HG03439 (cell line): ENCODE measurements around the gene GTF2H2C_2.
A peak's percentile ranks its signal among the peaks of the same experiment; 100 is the strongest.
"Not testable (repeated sequence)": the region's sequence is repeated elsewhere in the genome, so short reads cannot be mapped to it uniquely, and the experiment has no call there.

Experiments
- ATAC-seq: cut with Tn5 transposase; IDR thresholded peaks from one replicate; pipeline ENCODE4 v1.9.1; 2021; ENCODE audit warnings: mild to moderate bottlenecking, moderate library complexity; ENCODE audit not compliant: unreplicated experiment

GTF2H2C_2 gene

DNA sequence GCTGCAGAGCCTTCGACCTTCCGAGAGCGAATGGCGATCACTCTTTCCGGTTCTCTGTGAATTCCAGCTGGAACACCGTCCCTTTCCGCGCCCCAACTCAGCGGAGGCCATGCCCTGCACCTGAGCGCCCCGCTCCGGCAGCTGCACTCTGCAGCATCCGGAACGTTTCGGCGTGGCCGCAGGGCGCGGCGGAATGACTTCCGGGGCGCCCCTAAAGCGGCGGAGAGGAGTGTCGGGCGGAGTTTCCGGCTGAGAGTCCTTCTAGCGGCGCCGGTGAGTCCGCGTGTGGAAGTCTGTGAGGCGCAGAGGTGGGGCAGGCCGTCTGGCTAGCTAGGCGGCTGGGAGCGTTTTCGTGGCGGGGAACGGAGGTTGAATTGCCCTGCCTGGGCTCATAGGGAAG is at the start of gene GTF2H2C_2:
Gene GTF2H2C_2, plus strand, starts transcription at position 252 of the 400 bp plus-strand sequence.
- ATAC-seq = peak; percentile 96

DNA sequence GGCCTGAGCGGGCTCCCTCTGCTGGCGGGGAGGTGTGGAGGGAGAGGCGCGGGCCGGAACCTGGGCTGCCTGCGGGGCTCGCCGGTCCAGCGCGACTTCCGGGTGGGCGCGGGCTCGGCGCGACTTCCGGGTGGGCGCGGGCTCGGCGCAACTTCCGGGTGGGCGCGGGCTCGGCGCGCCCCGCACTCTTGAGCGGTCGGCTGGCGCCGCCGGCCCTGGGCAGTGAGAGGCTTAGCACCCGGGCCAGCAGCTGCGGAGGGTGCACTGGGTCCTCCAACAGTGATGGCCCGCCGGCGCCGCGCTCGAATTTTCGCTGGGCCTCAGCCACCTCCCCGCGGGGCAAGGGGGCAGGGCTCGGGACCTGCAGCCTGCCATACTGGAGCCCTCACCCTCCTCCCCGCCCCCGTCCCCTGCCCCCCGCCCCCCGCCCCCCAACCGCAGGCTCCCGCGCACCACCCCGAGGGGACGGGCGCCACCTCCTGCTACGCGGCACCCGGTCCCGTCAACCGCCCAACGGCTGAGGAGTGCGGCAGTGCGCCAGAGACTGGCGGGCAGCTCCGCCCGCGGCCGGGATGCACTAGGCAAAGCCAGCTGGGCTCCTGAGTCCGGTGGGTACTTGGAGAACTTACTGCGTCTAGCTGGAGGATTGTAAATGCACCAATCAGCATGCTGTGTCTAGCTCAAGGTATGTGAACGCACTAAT is 14.0 kb upstream of the GTF2H2C_2 start:
- ATAC-seq = peak; percentile 59

DNA sequence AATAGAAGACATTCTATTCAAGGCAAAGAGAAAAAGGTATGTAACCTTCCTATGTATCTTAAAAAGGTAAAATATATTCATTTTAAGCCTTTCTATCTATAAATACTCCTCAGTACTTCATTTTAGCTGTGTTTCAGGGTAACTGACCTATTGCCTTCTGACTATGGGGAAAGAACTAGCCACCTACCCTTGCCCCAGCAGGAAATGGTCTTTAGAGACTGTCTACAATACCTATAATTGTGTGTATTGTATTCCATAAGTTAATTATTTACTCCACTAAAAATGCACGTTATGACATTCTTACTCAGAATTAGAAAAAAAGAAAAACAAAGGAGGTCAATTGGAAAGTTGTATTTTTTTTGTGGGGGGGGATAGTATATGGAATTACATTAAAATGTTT is 6.2 kb downstream of the GTF2H2C_2 start:
- not testable (repeated sequence) for ATAC-seq

DNA sequence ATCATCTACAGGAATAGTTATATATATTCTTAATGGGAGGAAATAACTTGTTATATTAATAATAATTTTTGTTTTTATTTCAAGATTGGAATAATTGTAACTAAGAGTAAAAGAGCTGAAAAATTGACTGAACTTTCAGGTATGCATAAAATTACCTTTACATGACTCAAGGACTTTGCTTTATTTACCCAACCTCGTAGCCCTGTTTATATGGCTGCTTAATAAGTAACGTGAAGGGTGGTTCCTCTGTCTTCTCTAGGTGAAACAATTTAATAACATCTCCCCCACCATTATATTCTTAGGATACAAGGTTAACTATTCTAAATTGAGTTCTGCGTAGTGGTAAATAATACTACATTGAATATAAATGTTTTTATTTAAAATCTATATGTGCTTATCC is 8.0 kb downstream of the GTF2H2C_2 start:
- not testable (repeated sequence) for ATAC-seq

- not testable (repeated sequence) for ATAC-seq
These were observed 23.4 kb downstream of the GTF2H2C_2 start for GRCh38 chr5:70438518-70438917.

DNA sequence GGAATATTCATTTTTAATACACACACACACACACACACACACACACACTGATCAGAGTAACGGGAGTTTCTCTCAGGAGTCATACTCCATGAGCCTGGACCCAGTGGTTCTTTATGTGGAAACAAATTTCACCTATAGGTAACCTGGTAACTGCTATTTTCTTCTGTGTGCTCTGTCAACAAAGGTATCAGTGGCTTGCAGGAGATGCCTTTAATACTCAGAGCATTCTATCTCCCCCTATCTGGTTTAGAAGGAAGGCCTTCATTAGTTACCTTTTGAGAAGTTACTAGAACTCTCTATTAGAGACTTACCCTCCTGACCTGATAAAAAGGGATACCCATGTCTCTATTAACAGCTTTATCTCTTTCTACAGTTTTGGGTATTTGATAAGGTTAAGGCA is 34.4 kb downstream of the GTF2H2C_2 start:
- ATAC-seq = not testable (repeated sequence)

GRCh38 chr5:70451249-70451984 is 36.2 kb downstream of the GTF2H2C_2 start:
- ATAC-seq = not testable (repeated sequence)

GRCh38 chr5:70457093-70457492 is 41.9 kb downstream of the GTF2H2C_2 start:
- ATAC-seq = peak; percentile 90

DNA sequence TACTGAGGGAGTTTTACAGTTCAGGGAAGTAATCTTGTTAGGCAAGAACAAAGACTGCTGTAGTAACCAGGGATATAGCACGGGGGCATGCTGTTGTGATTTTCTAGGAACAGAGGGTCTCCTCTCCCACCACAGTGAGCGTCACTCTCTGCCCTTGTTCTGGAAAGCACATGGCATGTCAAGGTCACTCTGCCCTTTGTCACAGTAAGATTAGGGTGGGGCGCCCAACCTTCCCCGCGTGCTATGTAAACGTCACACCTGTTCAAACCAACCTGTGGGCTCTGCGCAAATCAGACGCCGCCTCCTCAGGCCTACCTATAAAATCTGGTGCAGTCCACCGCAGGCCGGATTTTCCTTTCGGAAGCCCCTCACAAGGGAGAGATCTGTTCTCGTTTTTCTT is 44.0 kb downstream of the GTF2H2C_2 start:
- not testable (repeated sequence) for ATAC-seq

GRCh38 chr5:70461984-70462383 is 46.8 kb downstream of the GTF2H2C_2 start:
- not testable (repeated sequence) for ATAC-seq

- ATAC-seq = not testable (repeated sequence)
These were observed 49.0 kb downstream of the GTF2H2C_2 start for GRCh38 chr5:70464019-70464637.

DNA sequence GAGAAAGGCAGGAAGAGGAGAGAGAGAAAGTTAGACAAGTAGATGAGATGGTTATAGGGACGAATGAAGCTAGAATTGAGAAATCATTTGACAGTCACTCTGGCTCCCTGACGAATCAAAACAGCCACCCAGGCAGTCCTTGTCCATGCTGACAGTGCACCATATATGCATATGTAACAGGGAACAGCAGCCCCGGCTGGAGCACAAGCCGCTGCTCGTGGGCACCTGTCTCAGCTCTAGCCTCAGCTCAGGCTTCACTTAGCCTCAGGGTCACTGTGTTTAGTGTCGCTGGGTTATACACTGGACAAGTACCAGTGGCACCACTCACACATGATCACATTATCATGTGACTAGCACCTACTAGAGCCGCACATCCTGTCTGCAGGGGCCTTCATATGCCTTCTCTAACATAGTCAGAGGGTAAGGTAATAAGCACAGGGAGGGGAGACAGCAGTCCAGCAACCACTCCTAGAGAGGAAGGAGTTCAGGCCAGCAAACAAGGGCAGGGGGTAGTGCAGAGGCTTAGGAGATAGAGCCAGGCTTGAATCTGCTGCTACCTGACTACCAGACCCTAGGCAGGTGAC is 54.9 kb downstream of the GTF2H2C_2 start:
- not testable (repeated sequence) for ATAC-seq
